GM19452 (cell line): ENCODE results near the gene DMXL2.
"Not testable (repeated sequence)": the region's sequence is repeated elsewhere in the genome, so short reads cannot be mapped to it uniquely, and the experiment has no call there.

Source experiments
- ATAC-seq: cut with Tn5 transposase; IDR thresholded peaks from one replicate; pipeline ENCODE4 v1.9.1; 2021; ENCODE audit not compliant: unreplicated experiment

Gene DMXL2

DNA sequence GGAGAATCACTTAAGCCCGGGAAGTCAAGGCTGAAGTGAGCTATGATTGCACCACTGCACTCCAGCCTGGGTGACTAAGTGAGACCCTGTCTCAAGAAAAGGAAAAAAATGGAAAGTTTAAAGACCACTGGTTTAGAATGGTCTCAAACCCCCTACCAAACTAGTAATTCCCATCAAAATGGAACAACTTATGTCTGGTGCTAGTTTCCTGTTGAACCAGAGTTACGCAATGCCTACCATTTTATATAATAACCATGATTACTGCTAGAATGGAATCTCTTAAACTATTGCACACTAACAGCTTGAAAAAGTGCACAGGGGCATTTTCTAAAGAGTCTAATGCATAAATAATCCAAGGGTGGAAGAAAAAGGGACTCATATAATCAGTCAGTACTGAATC lies 43.6 kb downstream of the DMXL2 start:
- ATAC-seq, result no peak

GRCh38 chr15:51577636-51578304 lies 44.8 kb downstream of the DMXL2 start:
- ATAC-seq, result no peak

- no peak for ATAC-seq
Measured at GRCh38 chr15:51576911-51577500, 45.6 kb downstream of the DMXL2 start.

DNA sequence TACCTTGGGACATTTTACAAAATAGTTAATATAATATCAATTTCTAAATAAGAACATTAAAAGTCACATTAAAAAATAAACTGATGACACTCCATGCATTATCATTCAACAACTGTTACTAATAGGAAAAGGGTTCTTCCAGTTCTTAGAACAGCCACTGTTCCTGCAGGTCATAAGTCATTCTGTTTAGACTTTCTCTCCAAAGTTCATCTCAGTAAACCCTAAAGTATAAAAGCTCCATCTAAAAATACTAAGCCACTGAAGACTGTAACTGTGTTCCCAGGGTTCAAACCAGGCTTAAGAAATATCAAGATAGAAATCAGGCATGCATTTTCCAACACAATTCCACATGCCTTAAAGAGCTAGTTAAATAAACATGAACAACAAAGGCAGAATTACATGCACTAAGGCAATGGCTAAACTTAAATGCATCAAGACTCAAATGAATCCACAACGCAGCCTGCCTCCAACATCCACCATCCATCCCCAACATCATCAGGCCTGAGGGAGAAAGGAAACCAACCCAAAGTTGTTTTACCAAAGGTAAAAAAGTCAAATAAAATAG lies 46.2 kb downstream of the DMXL2 start:
- no peak for ATAC-seq

GRCh38 chr15:51575775-51576174 lies 46.8 kb downstream of the DMXL2 start:
- no peak for ATAC-seq

DNA sequence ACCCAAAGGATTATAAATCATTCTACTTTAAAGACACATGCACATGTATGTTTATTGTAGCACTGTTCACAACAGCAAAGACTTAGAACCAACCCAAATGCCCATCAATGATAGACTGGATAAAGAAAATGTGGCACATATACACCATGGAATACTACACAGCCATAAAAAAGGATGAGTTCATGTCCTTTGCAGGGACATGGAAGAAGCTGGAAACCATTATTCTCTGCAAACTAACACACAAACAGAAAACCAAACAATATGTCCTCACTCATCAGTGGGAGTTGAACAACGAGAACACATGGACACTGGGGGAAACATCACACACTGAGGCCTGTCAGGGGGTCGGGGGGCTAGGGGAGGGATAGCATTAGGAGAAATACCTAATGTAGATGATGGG lies 49.2 kb downstream of the DMXL2 start:
- not testable (repeated sequence) for ATAC-seq

GRCh38 chr15:51568939-51569784 lies 53.4 kb downstream of the DMXL2 start:
- ATAC-seq, result not testable (repeated sequence)

- ATAC-seq, result no peak
Measured at GRCh38 chr15:51561271-51561670, 61.3 kb downstream of the DMXL2 start.

DNA sequence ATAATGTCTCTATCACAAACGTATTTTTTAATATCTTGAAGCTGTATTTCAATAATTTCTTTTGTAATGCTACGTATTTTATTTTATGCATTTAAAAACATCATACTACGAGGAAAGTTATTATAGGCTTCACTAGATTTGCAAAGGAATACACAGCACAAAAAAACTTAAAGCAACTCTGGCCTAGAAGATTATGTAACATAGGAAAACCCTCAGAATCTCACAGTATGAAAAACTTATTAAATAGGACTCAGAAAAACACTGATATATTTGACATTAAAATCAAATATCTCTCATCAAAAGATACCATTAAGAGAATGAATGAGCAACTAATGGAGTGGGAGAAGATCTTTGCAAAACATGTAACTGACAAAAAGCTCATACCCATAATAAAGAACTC lies 63.7 kb downstream of the DMXL2 start:
- ATAC-seq, result no peak

DNA sequence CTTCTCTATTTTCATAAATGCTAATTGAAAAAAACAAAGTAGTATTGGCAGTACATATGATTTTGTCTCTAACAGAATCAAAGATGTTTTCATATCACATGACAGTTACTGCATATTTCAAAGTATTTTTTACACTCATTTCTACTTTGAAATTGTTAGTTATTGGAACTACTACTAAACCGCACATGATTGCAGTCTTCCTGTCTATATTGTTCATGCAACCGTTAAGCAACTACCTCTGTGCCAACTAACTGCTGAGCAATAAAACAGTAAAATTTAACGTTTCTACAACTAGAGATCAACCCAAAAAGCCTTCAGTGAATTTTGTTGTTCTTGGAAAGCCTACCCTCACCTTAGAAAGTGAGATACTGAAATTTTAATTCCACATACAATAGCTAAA lies 64.2 kb downstream of the DMXL2 start:
- no peak for ATAC-seq

DNA sequence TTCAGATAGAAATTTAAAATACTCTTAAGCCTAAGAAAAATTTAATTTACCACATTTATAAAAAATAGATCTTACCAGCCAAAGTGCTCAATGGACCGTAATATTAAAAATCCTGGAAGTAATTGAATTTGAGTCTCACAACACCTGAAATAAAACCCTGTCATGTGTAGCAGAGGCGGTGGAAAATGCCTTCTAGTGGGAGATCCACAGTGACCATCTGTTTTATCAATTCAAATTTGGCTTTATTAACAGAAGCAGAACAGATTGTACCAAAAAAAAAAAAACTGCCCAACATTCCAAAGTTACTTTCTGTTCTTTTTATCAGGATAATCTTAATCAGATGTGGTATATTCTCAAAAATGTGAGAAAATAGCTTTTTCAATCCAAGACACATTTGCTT lies 71.7 kb downstream of the DMXL2 start:
- no peak for ATAC-seq

DNA sequence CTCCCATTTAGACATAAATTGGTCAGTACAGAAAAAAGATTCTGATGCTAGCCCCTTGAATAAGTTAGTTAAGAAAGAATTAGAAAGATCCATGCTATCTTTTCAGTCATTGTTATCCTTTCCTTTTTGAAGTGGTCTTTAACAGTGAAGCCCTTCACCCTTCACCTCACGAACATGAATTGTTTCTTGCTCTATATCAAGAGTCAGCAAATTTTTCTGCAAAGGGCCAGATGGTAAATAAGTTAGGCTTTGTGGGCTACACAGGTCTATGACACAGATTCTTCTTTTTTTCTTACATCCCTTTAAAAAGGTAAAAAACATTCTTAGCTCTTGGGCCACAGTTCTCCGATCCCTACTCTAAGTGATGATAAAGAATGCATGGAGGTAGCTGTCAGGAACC lies 74.9 kb downstream of the DMXL2 start:
- no peak for ATAC-seq

GRCh38 chr15:51536965-51537574 lies 85.5 kb downstream of the DMXL2 start:
- ATAC-seq, result no peak

- ATAC-seq, result no peak
Measured at GRCh38 chr15:51533672-51534398, 88.7 kb downstream of the DMXL2 start.

- ATAC-seq, result no peak
Measured at GRCh38 chr15:51526955-51527354, 95.6 kb downstream of the DMXL2 start.

- no peak for ATAC-seq
Measured at GRCh38 chr15:51524376-51524775, 98.2 kb downstream of the DMXL2 start.

DNA sequence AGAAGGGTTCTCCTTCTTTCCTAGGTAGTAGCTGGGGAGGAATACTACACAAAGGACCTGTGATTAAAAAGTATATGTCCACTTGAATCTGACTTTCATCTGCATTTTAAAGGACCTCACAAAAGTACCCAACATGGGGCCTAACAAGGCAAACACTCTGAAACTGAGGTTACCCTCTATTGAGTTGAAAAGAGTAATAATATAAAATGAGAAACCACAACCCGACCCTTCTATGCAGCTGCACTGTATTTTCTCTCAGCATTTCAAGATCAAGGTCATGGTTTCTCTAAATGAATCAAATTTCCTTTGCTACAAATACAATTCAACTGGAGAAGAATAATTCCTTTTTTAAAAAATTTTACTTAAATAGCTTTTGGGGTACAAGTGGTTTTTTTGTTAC lies 106.3 kb downstream of the DMXL2 start:
- ATAC-seq, result no peak

DNA sequence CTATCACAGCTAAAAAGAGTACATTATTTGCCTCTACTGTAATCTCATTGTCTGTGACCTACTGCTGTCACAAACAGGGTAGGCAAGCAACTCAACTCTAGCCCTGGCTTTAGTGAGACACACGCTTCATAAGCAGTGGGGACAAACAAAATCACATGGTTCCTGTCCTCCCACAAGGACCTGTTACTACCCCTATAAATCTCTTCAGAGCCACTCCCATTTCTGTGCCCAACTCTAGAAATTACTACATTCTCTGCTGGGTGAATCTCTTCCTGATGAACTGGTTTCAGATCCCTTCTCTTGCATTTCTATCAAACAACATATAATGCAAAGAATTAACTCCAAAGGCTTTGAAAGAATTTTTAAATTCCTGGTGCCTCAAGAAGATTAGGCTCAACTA lies 117.3 kb downstream of the DMXL2 start:
- ATAC-seq, result no peak

DNA sequence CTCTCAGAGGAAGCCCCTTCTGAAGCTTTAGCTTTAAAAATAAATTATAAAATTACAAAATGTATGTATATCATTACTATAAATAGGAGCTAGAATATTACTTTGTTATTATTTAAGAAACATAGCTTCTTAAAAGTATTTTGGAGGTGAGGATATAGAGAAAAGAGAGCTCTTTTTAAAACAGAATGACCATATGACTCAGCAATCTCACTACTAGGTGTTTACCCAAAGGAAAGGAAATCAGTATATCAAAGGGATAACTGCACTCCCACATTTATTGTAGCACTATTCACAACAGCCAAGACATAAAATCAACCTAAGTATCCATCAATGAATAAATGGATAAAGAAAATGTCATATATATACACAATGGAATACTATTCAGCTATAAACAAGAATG lies 119.6 kb downstream of the DMXL2 start:
- no peak for ATAC-seq

GRCh38 chr15:51499379-51499976 lies 123.1 kb downstream of the DMXL2 start:
- no peak for ATAC-seq
